Astrocyte (in vitro differentiated cells and primary cell): ENCODE data around the gene SPOCK1.

Experiments
- EZH2 ChIP-seq: IDR thresholded peaks from 2 replicates; pipeline ENCODE4 v1.6.1; 2012; ENCODE audit warnings: mild to moderate bottlenecking, low read length, inconsistent platforms; ENCODE audit not compliant: insufficient read depth
- TF ChIP-seq, protein P1 (sequence below): IDR thresholded peaks from 2 replicates; pipeline ENCODE4 v1.5.1; 2011; ENCODE audit warnings: low read depth, mild to moderate bottlenecking, inconsistent platforms, low read length, moderate library complexity; ENCODE audit not compliant: insufficient read depth

DNA sequence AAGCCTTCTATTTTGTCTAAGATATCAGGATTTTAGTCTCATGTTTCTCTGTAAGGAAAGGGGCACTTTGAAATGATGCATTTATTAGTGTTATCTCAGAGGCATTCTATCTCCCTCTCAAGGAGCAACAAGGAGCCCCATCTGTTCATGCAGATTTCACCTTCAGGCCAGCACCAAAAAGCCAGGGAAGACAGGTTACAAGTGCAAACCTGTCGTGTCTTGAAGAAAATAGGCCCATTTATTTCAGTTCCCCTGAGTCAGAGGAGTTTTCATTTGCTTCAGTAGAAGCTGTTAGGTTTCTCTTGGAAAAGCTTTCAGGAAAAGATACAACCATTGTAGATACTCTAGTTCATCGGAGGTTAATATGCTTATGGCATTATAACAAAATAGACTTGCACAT, 97.2 kb downstream of the SPOCK1 start:
- TF ChIP-seq, protein P1, sequence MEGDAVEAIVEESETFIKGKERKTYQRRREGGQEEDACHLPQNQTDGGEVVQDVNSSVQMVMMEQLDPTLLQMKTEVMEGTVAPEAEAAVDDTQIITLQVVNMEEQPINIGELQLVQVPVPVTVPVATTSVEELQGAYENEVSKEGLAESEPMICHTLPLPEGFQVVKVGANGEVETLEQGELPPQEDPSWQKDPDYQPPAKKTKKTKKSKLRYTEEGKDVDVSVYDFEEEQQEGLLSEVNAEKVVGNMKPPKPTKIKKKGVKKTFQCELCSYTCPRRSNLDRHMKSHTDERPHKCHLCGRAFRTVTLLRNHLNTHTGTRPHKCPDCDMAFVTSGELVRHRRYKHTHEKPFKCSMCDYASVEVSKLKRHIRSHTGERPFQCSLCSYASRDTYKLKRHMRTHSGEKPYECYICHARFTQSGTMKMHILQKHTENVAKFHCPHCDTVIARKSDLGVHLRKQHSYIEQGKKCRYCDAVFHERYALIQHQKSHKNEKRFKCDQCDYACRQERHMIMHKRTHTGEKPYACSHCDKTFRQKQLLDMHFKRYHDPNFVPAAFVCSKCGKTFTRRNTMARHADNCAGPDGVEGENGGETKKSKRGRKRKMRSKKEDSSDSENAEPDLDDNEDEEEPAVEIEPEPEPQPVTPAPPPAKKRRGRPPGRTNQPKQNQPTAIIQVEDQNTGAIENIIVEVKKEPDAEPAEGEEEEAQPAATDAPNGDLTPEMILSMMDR: no peak
- no peak for TF ChIP-seq EZH2
